ENCODE results near the gene TRAM2. TPM values are rescaled to one million over a fixed set of nuclear protein-coding genes. Genes with fewer than 3 reads are reported as not detected.

Gene TRAM2, protein sequence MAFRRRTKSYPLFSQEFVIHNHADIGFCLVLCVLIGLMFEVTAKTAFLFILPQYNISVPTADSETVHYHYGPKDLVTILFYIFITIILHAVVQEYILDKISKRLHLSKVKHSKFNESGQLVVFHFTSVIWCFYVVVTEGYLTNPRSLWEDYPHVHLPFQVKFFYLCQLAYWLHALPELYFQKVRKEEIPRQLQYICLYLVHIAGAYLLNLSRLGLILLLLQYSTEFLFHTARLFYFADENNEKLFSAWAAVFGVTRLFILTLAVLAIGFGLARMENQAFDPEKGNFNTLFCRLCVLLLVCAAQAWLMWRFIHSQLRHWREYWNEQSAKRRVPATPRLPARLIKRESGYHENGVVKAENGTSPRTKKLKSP
- 31.4 to 40.3 TPM (median 38.0 TPM) in 5 replicates for total RNA-seq (2022; extraction: Qiagen RNA extraction; ENCODE audit: low read depth)

DNA sequence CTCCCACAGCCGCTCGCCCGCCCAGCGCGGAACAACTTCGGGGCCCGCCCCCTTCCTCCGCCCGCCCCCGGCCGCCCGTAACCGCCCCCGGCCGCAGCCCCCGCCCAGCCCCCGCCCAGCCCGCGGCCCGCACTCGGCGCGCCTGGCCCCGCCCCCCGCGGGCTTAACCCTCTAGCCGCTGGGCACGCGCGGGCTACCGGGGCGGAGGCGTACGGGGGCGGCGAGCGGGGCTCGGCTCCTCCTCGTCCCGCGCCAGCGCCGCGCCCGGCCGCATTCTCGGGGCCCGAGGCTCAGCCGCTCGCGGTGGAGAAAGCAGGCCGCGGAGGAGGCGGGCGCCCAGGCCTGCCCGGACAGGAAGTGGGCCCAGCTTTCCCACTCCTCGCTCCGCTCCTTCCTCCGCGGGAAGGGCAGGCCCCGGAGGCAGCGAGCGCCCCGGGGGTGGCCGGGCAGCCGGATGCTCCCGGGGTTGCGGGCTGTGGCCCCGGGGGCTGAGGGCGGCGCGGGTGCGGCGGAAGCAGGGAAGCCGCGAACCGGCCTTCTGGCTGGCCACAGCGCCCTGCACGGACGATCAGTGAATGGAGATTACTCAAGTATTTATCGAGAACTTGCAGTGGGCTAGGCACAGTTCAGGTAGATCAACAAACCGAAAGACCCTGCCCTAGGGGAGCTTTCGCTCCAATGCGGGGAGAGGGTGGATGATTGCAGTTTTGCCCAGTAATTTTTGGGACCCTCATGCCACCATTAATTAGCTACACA, at the start of gene TRAM2:
Gene TRAM2, minus strand, starts transcription at position 39 of the 756 bp plus-strand sequence. CDS start 145 bp downstream, outside the sequence.

Other genes with a start within 250 kb of the TRAM2 start
- gene PAQR8, start 214.9 kb downstream of the TRAM2 start, total RNA-seq (2022; extraction: Qiagen RNA extraction; ENCODE audit: low read depth): 0.85 to 1.2 TPM (median 1.1 TPM) in 5 replicates
- gene EFHC1, start 156.7 kb downstream of the TRAM2 start, total RNA-seq (2022; extraction: Qiagen RNA extraction; ENCODE audit: low read depth): 8.1 to 13.3 TPM (median 12.2 TPM) in 5 replicates
- 32.8 to 48.1 TPM (median 36.3 TPM) in 5 replicates for gene TMEM14A, start 94.1 kb upstream of the TRAM2 start, total RNA-seq (2022; extraction: Qiagen RNA extraction; ENCODE audit: low read depth)
- gene GSTA2, start 186.4 kb upstream of the TRAM2 start, total RNA-seq (2022; extraction: Qiagen RNA extraction; ENCODE audit: low read depth): not detected in 5 replicates
- not detected in 5 replicates for gene GSTA1, start 226.8 kb upstream of the TRAM2 start, total RNA-seq (2022; extraction: Qiagen RNA extraction; ENCODE audit: low read depth)